Middle frontal gyrus (tissue), 1 donor: ENCODE measurements around the gene LIN7B.

Source experiments
- DNase-seq: peaks from one replicate; pipeline ENCODE4 v3.0.0-alpha.2; 2015; ENCODE audit warnings: low spot score; ENCODE audit errors: extremely low spot score

Gene LIN7B

GRCh38 chr19:49161987-49162386 lies 47.8 kb downstream of the LIN7B start:
- DNase-seq: no peak

GRCh38 chr19:49165111-49165750 lies 51.1 kb downstream of the LIN7B start:
- DNase-seq: no peak

- no peak for DNase-seq
Measured at GRCh38 chr19:49165865-49166301, 51.7 kb downstream of the LIN7B start.

DNA sequence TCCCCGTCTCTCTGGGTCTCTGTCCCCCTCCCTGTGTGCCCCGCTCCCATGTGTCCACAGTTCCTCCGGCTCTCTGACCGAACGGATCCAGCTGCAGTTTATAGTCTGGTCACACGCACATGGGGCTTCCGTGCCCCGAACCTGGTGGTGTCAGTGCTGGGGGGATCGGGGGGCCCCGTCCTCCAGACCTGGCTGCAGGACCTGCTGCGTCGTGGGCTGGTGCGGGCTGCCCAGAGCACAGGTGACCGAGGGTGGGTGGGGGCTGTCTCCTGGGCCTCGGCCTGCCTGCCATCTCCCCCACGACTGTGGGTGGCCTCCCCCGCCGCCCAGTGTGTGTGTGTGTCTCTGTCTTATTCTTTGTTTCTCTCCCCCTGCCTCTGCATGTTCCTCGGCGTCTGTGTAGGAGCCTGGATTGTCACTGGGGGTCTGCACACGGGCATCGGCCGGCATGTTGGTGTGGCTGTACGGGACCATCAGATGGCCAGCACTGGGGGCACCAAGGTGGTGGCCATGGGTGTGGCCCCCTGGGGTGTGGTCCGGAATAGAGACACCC lies 53.8 kb downstream of the LIN7B start:
- DNase-seq: no peak
